Smooth muscle cell (in vitro differentiated cells): ENCODE measurements around the gene RNF17. TPM values are rescaled to one million over a fixed set of nuclear protein-coding genes. Genes with fewer than 3 reads are reported as not detected.

Experiments used
- DNase-seq: peaks from one replicate; lab custom pipeline; 2025; ENCODE audit not compliant: unreplicated experiment; lab: John Stamatoyannopoulos, UW
- H2AFZ ChIP-seq: fragments of 200-600 bp; sonication (generic); 2 replicates; pipeline ENCODE4 v1.6.0; 2016; ENCODE audit warnings: antibody characterized with exemption, low read depth, mild to moderate bottlenecking
- H3F3A ChIP-seq: fragments of 200-600 bp; sonication (generic); 2 replicates; pipeline ENCODE4 v1.6.0; 2017; ENCODE audit warnings: antibody characterized with exemption, low read depth
- H3K27ac ChIP-seq: fragments of 200-600 bp; sonication (generic); 2 replicates; pipeline ENCODE4 v1.5.1; 2016; ENCODE audit warnings: low read depth, mild to moderate bottlenecking
- H3K27me3 ChIP-seq: fragments of 200-600 bp; sonication (generic); 2 replicates; pipeline ENCODE4 v1.6.1; 2016; ENCODE audit warnings: low read depth, mild to moderate bottlenecking
- H3K36me3 ChIP-seq: fragments of 200-600 bp; sonication (generic); 2 replicates; pipeline ENCODE4 v1.5.1; 2016; ENCODE audit warnings: low read depth
- H3K4me1 ChIP-seq: fragments of 200-600 bp; sonication (generic); 2 replicates; pipeline ENCODE4 v1.5.1; 2016; ENCODE audit warnings: low read depth
- H3K4me2 ChIP-seq: fragments of 200-600 bp; sonication (generic); 2 replicates; pipeline ENCODE4 v1.6.0; 2016; ENCODE audit warnings: mild to moderate bottlenecking
- H3K4me3 ChIP-seq: fragments of 200-600 bp; sonication (generic); 2 replicates; pipeline ENCODE4 v1.5.1; 2016; ENCODE audit warnings: mild to moderate bottlenecking
- H3K79me2 ChIP-seq: fragments of 200-600 bp; sonication (generic); 2 replicates; pipeline ENCODE4 v1.6.0; 2016; ENCODE audit warnings: low read depth, mild to moderate bottlenecking
- H3K9ac ChIP-seq: fragments of 200-600 bp; sonication (generic); 2 replicates; pipeline ENCODE4 v1.6.0; 2016; ENCODE audit warnings: low read depth
- H3K9me3 ChIP-seq: fragments of 200-600 bp; sonication (generic); replicated peaks from 2 replicates; pipeline ENCODE4 v1.5.1; 2016; ENCODE audit warnings: low read depth
- H4K20me1 ChIP-seq: fragments of 200-600 bp; sonication (generic); 2 replicates; pipeline ENCODE4 v1.6.0; 2016; ENCODE audit warnings: low read depth
- WGBS: methylation state at CpG from one replicate; pipeline ENCODE4 v1.1.7; 2016; ENCODE audit warnings: low lambda C conversion rate; 5-methylcytosine and 5-hydroxymethylcytosine counted together
- polyA plus RNA-seq: library from polyadenylated mRNA; unstranded; fragments of >200 nt; fragmentation: Nextera tagmentation; extraction: Ambion mirVana; gene quantifications from 2 replicates; pipeline ENCODE4 v1.2.1, GENCODE V29; 2016
- total RNA-seq: library from RNA; depleted of rRNA; stranded (reverse); fragments of >200 nt; gene quantifications from 2 replicates; pipeline ENCODE4 v1.2.3, GENCODE V29; 2014
- TF ChIP-seq, protein P1 (sequence below): fragments of 200-600 bp; sonication (generic); IDR thresholded peaks from 2 replicates; pipeline ENCODE4 v1.5.1; 2017; ENCODE audit warnings: borderline replicate concordance, mild to moderate bottlenecking, antibody characterized with exemption; ENCODE audit not compliant: insufficient read depth, poor library complexity, severe bottlenecking

Gene RNF17
- total and polyA plus RNA-seq, 2 experiments from 2014 or later = not detected

GRCh38 chr13:24746618-24747247 is 17.2 kb upstream of the RNF17 start:
- Histone ChIP-seq H3K27ac (no peak overlapping the region), H2AFZ (peak overlapping the region; percentile 37), H3K36me3 (no peaks in the 10 kb centered on the region), H3K9ac (no peak overlapping the region), H3K9me3 (no peaks in the 10 kb centered on the region), H3K79me2 (no peaks in the 10 kb centered on the region), H3K4me3 (peak overlapping the region; percentile 51), H3K4me2 (peak overlapping the region; percentile 92), H3K4me1 (peaks cover 13% of the 10 kb centered on the region), H3F3A (no peaks in the 10 kb centered on the region), H3K27me3 (peaks cover 87% of the 10 kb centered on the region), H4K20me1 (no peaks in the 10 kb centered on the region)
- WGBS = under 1% methylated on average over 27 of the region's 56 CpGs
- TF ChIP-seq, protein P1, sequence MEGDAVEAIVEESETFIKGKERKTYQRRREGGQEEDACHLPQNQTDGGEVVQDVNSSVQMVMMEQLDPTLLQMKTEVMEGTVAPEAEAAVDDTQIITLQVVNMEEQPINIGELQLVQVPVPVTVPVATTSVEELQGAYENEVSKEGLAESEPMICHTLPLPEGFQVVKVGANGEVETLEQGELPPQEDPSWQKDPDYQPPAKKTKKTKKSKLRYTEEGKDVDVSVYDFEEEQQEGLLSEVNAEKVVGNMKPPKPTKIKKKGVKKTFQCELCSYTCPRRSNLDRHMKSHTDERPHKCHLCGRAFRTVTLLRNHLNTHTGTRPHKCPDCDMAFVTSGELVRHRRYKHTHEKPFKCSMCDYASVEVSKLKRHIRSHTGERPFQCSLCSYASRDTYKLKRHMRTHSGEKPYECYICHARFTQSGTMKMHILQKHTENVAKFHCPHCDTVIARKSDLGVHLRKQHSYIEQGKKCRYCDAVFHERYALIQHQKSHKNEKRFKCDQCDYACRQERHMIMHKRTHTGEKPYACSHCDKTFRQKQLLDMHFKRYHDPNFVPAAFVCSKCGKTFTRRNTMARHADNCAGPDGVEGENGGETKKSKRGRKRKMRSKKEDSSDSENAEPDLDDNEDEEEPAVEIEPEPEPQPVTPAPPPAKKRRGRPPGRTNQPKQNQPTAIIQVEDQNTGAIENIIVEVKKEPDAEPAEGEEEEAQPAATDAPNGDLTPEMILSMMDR = no peak
- DNase-seq = no peak

DNA sequence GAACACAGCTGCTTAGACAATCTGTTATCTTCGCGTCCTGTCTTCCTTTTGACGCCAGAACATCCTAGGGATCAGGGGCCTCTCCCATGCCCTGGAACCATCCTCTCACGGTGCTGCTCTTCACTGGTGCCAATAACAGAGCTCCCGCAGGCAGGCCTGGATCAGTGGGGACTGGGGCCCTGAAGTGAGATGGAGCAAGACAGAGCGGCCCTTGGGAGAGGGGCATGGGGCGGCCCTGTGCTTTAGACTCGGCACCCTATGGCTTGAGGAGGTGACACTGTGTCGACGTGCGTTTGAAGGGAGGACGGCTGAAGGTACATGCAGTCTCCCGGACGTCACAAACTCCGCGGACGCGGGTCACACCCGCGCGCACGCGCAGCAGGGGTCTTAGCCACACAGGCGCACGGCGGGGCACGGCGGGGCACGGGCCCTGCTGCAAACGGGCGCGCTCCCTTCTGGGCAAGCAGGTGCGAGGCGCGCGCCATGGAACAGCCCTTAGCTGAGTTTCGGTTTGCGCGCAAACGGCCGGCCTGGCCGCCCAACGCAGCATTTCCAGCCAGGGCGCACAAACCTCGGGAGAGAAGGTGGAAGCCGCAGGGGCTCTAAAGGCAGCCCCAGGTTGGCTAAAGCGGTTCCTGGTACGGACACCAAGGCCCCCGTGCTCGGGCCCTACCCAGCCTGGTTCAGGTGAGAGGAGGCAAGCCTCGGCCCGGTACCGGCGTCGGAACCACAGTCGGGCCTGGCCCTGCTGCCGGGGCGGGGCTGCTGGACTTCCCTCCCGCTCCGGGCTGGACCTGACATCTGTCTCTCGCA is 16.5 kb upstream of the RNF17 start:
- H3K27ac ChIP-seq = no peak overlapping the region
- H4K20me1 ChIP-seq = no peaks in the 10 kb centered on the region
- no peak for DNase-seq
- H3K4me1 ChIP-seq = peaks cover 13% of the 10 kb centered on the region
- H2AFZ ChIP-seq = peak overlapping the region; percentile 37
- 4% methylated on average over 55 of the region's 61 CpGs for WGBS
- H3K27me3 ChIP-seq = peaks cover 87% of the 10 kb centered on the region
- TF ChIP-seq, protein P1 = no peak
- peak overlapping the region; percentile 51 for H3K4me3 ChIP-seq
- no peaks in the 10 kb centered on the region for H3F3A ChIP-seq
- H3K79me2 ChIP-seq = no peaks in the 10 kb centered on the region
- H3K4me2 ChIP-seq = peak overlapping the region; percentile 92
- no peaks in the 10 kb centered on the region for H3K9me3 ChIP-seq
- no peak overlapping the region for H3K9ac ChIP-seq
- no peaks in the 10 kb centered on the region for H3K36me3 ChIP-seq

DNA sequence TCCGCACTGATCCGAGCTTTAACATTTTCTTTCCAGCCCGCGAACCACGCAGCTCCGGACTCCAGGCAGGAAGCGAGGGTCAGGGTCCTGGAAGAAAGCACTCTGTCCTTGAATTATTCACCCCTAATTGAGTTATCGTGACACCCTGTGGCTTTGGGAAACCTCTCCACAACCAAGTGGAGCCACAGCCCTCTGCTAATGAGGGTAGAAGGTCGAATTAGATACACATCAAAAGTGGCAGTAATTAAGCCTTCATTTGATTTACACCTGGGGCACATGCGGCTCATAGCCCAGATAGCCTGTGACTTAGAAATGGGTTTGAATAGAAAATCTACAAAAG is 15.9 kb upstream of the RNF17 start:
- Histone ChIP-seq H3K36me3 (no peaks in the 10 kb centered on the region), H3K27ac (no peak overlapping the region), H3K79me2 (no peaks in the 10 kb centered on the region), H3K27me3 (peaks cover 86% of the 10 kb centered on the region), H2AFZ (peak overlapping the region; percentile 37), H3F3A (no peaks in the 10 kb centered on the region), H4K20me1 (no peaks in the 10 kb centered on the region), H3K4me1 (peaks cover 13% of the 10 kb centered on the region), H3K4me2 (peak overlapping the region; percentile 92), H3K9me3 (no peaks in the 10 kb centered on the region), H3K4me3 (peak overlapping the region; percentile 51), H3K9ac (no peak overlapping the region)
- 10% methylated on average over 10 of the region's 10 CpGs for WGBS
- TF ChIP-seq, protein P1 = no peak
- no peak for DNase-seq

DNA sequence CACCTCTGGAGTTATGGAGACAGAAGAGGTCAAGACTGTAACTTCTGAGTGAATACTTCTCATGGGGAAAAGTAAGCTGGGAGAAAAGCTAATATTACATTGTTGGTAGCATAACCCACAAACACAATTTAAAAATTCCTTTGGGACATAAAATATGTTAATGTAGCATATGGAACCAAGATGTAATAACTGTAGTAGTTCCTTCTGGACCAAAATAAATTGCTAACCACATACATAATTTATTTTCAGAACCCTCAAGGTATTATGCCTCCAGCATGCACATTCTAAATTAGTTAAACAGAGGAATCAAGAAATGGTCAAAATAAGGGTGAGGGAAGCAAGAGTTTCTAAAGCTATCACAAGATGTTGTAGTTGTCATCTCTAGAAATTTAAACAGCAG is 4.8 kb upstream of the RNF17 start:
- Histone ChIP-seq H2AFZ (no peak overlapping the region), H3F3A (no peaks in the 10 kb centered on the region), H3K27me3 (peaks cover 6% of the 10 kb centered on the region), H4K20me1 (no peaks in the 10 kb centered on the region), H3K79me2 (no peaks in the 10 kb centered on the region), H3K9me3 (no peaks in the 10 kb centered on the region), H3K27ac (no peak overlapping the region), H3K4me2 (no peak overlapping the region), H3K4me3 (no peak overlapping the region), H3K9ac (no peak overlapping the region), H3K4me1 (no peaks in the 10 kb centered on the region), H3K36me3 (no peaks in the 10 kb centered on the region)
- TF ChIP-seq, protein P1 = no peak
- DNase-seq = no peak
